Liver (tissue), 3 donors: ENCODE data around the gene PHKG1.

Source experiments
- HNF4G ChIP-seq: IDR thresholded peaks from 2 replicates; pipeline ENCODE4 v1.6.1; 2016; ENCODE audit warnings: antibody characterized with exemption
- YY1 ChIP-seq: IDR thresholded peaks from 2 replicates; pipeline ENCODE4 v1.6.1; 2016; ENCODE audit warnings: antibody characterized with exemption, mild to moderate bottlenecking
- TF ChIP-seq, protein P1 (sequence below): IDR thresholded peaks from 2 replicates; pipeline ENCODE4 v1.6.1; 2016; ENCODE audit warnings: antibody characterized with exemption, mild to moderate bottlenecking
- TF ChIP-seq, protein P2 (sequence below): fragments of 150-350 bp; IDR thresholded peaks from 2 replicates; pipeline ENCODE4 v1.5.1; 2017; ENCODE audit warnings: improper control_type of control experiment, low read depth, low read length; ENCODE audit not compliant: missing input control
- TF ChIP-seq, protein P3 (sequence below): IDR thresholded peaks from 2 replicates; pipeline ENCODE4 v1.6.1; 2016; ENCODE audit warnings: antibody characterized with exemption
- TF ChIP-seq, protein P4 (sequence below): IDR thresholded peaks from 2 replicates; pipeline ENCODE4 v1.6.1; 2016; ENCODE audit warnings: antibody characterized with exemption
- donor health status: healthy.
- donor health status: healthy.

DNA sequence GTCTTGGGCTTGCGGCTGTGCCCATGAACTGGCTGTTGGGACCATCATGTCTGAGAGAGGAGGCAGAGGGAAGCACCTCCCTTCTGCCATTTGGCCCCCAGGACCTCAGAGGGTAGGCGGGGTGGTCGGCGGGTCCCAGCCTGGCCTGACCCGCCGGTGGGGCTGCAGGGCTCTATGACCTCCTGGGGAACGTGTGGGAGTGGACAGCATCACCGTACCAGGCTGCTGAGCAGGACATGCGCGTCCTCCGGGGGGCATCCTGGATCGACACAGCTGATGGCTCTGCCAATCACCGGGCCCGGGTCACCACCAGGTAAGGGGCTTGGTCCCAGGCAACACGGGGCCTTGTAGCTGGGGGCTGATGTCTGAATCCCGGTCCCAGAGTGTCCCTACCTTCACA, 14.6 kb downstream of the PHKG1 start:
- TF ChIP-seq, protein P1, sequence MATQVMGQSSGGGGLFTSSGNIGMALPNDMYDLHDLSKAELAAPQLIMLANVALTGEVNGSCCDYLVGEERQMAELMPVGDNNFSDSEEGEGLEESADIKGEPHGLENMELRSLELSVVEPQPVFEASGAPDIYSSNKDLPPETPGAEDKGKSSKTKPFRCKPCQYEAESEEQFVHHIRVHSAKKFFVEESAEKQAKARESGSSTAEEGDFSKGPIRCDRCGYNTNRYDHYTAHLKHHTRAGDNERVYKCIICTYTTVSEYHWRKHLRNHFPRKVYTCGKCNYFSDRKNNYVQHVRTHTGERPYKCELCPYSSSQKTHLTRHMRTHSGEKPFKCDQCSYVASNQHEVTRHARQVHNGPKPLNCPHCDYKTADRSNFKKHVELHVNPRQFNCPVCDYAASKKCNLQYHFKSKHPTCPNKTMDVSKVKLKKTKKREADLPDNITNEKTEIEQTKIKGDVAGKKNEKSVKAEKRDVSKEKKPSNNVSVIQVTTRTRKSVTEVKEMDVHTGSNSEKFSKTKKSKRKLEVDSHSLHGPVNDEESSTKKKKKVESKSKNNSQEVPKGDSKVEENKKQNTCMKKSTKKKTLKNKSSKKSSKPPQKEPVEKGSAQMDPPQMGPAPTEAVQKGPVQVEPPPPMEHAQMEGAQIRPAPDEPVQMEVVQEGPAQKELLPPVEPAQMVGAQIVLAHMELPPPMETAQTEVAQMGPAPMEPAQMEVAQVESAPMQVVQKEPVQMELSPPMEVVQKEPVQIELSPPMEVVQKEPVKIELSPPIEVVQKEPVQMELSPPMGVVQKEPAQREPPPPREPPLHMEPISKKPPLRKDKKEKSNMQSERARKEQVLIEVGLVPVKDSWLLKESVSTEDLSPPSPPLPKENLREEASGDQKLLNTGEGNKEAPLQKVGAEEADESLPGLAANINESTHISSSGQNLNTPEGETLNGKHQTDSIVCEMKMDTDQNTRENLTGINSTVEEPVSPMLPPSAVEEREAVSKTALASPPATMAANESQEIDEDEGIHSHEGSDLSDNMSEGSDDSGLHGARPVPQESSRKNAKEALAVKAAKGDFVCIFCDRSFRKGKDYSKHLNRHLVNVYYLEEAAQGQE = no peak
- TF ChIP-seq, protein P2, sequence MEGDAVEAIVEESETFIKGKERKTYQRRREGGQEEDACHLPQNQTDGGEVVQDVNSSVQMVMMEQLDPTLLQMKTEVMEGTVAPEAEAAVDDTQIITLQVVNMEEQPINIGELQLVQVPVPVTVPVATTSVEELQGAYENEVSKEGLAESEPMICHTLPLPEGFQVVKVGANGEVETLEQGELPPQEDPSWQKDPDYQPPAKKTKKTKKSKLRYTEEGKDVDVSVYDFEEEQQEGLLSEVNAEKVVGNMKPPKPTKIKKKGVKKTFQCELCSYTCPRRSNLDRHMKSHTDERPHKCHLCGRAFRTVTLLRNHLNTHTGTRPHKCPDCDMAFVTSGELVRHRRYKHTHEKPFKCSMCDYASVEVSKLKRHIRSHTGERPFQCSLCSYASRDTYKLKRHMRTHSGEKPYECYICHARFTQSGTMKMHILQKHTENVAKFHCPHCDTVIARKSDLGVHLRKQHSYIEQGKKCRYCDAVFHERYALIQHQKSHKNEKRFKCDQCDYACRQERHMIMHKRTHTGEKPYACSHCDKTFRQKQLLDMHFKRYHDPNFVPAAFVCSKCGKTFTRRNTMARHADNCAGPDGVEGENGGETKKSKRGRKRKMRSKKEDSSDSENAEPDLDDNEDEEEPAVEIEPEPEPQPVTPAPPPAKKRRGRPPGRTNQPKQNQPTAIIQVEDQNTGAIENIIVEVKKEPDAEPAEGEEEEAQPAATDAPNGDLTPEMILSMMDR = no peak
- TF ChIP-seq, protein P3, sequence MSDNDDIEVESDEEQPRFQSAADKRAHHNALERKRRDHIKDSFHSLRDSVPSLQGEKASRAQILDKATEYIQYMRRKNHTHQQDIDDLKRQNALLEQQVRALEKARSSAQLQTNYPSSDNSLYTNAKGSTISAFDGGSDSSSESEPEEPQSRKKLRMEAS = no peak
- TF ChIP-seq HNF4G (no peak), YY1 (no peak)
- TF ChIP-seq, protein P4, sequence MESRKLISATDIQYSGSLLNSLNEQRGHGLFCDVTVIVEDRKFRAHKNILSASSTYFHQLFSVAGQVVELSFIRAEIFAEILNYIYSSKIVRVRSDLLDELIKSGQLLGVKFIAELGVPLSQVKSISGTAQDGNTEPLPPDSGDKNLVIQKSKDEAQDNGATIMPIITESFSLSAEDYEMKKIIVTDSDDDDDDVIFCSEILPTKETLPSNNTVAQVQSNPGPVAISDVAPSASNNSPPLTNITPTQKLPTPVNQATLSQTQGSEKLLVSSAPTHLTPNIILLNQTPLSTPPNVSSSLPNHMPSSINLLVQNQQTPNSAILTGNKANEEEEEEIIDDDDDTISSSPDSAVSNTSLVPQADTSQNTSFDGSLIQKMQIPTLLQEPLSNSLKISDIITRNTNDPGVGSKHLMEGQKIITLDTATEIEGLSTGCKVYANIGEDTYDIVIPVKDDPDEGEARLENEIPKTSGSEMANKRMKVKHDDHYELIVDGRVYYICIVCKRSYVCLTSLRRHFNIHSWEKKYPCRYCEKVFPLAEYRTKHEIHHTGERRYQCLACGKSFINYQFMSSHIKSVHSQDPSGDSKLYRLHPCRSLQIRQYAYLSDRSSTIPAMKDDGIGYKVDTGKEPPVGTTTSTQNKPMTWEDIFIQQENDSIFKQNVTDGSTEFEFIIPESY = no peak
